ENCODE data around the gene PTPRN2.

GRCh38 chr7:158616050-158616449 is 28.4 kb upstream of the PTPRN2 start:
- no peak for TF ChIP-seq YY1 (IDR thresholded peaks at IDR 0.05; ENCODE audit: insufficient read depth, insufficient replicate concordance, low read depth, low read length)
- no peak for TF ChIP-seq MED13 (CRISPR knock-in tag; IDR thresholded peaks at IDR 0.05)
- TF ChIP-seq CEBPZ (IDR thresholded peaks at IDR 0.05; ENCODE audit: low read length) = no peak
- no peak for TF ChIP-seq E2F2 (CRISPR knock-in tag; IDR thresholded peaks at IDR 0.05; ENCODE audit: borderline replicate concordance)
- no peak for TF ChIP-seq ZNF550 (CRISPR knock-in tag; IDR thresholded peaks at IDR 0.05; ENCODE audit: borderline replicate concordance)
- no peak for TF ChIP-seq ZNF558 (CRISPR knock-in tag; IDR thresholded peaks at IDR 0.05; ENCODE audit: borderline replicate concordance)
- no peak for TF ChIP-seq CTCF (CRISPR knock-in tag; IDR thresholded peaks at IDR 0.05)
- TF ChIP-seq MAZ (IDR thresholded peaks at IDR 0.05; ENCODE audit: borderline replicate concordance, low read depth, low read length) = no peak
- no peak for TF ChIP-seq MAZ (CRISPR knock-in tag; IDR thresholded peaks at IDR 0.05; ENCODE audit: low read depth)
- no peak for TF ChIP-seq ARNT2 (CRISPR knock-in tag; IDR thresholded peaks at IDR 0.05; ENCODE audit: low read depth)
- TF ChIP-seq ZNF660 (CRISPR knock-in tag; IDR thresholded peaks at IDR 0.05; ENCODE audit: borderline replicate concordance, low read depth) = no peak
- no peak for TF ChIP-seq ZNF691 (CRISPR knock-in tag; IDR thresholded peaks at IDR 0.05; ENCODE audit: borderline replicate concordance, low read depth)
- no peak for TF ChIP-seq ZBTB1 (CRISPR knock-in tag; IDR thresholded peaks at IDR 0.05; ENCODE audit: borderline replicate concordance)
